Activated CD8-positive, alpha-beta memory T cell treated with anti-CD3 and anti-CD28 coated beads for 4 hours (primary cell): ENCODE results near the gene SLC22A7.

Experiments used
- DNase-seq, 2 donors: peaks; one replicate each; pipeline ENCODE4 v3.0.0-alpha.2; 2020; ENCODE audit warnings: low read depth in 2 of 2

The SLC22A7 gene

GRCh38 chr6:43267619-43268354, 30.3 kb upstream of the SLC22A7 start:
- no peak for DNase-seq

- DNase-seq: no peak
Observed at GRCh38 chr6:43268355-43268700, 29.7 kb upstream of the SLC22A7 start.

- no peak for DNase-seq
Observed at GRCh38 chr6:43268782-43269272, 29.2 kb upstream of the SLC22A7 start.

- DNase-seq: peak; percentile 15 to 20
Observed at GRCh38 chr6:43269273-43270007, 28.6 kb upstream of the SLC22A7 start.

- DNase-seq: no peak
Observed at GRCh38 chr6:43271103-43271815, 26.8 kb upstream of the SLC22A7 start.

GRCh38 chr6:43271944-43272343, 26.1 kb upstream of the SLC22A7 start:
- no peak for DNase-seq

- no peak for DNase-seq
Observed at GRCh38 chr6:43273707-43274106, 24.4 kb upstream of the SLC22A7 start.

GRCh38 chr6:43274127-43274915, 23.7 kb upstream of the SLC22A7 start:
- DNase-seq: no peak

- peak in 1 of 2 donors; percentile 6 for DNase-seq
Observed at GRCh38 chr6:43274916-43275597, 23.0 kb upstream of the SLC22A7 start.

- DNase-seq: peak in 1 of 2 donors; percentile 3
Observed at GRCh38 chr6:43275801-43276576, 22.1 kb upstream of the SLC22A7 start.

GRCh38 chr6:43276577-43277305, 21.3 kb upstream of the SLC22A7 start:
- DNase-seq: no peak

- DNase-seq: no peak
Observed at GRCh38 chr6:43277306-43277642, 20.8 kb upstream of the SLC22A7 start.

- no peak for DNase-seq
Observed at GRCh38 chr6:43277643-43278523, 20.2 kb upstream of the SLC22A7 start.

- no peak for DNase-seq
Observed at GRCh38 chr6:43278524-43279078, 19.5 kb upstream of the SLC22A7 start.

- DNase-seq: no peak
Observed at GRCh38 chr6:43280234-43280633, 17.8 kb upstream of the SLC22A7 start.

GRCh38 chr6:43282060-43282459, 16.0 kb upstream of the SLC22A7 start:
- no peak for DNase-seq

- DNase-seq: no peak
Observed at GRCh38 chr6:43282636-43283513, 15.2 kb upstream of the SLC22A7 start.
